Activated CD8-positive, alpha-beta T cell treated with anti-CD3 and anti-CD28 coated beads, Interleukin-2, amount 10 ng/mL, durations not matched to agents 7 days and 5 days (primary cell): Measurements from ENCODE around the gene ZNF554. TPM values are rescaled to one million over a fixed set of nuclear protein-coding genes. Genes with fewer than 3 reads are reported as not detected.

Experiments used
- ATAC-seq: fragments of 150-1000 bp; cut with Tn5 transposase; one replicate; pipeline ENCODE4 v1.10.0; 2021; ENCODE audit warnings: moderate library complexity
- CTCF ChIA-PET: fragments of 350-600 bp; sonication (Branson Sonifier 250); formaldehyde crosslinking; loops from one replicate; lab custom pipeline; 2021; ENCODE audit warnings: antibody characterized with exemption; lab: Charles Lee
- POLR2A ChIA-PET: fragments of 350-600 bp; sonication (Branson Sonifier 250); formaldehyde crosslinking; loops from one replicate; lab custom pipeline; 2021; ENCODE audit warnings: antibody characterized with exemption; lab: Charles Lee
- DNase-seq: peaks from one replicate; pipeline ENCODE4 v3.0.0-alpha.2; 2020
- H3K27ac Mint-ChIP-seq: one replicate; pipeline ENCODE4 v1.8.0; 2021; ENCODE audit warnings: mild to moderate bottlenecking, mixed read lengths
- H3K27me3 Mint-ChIP-seq: one replicate; pipeline ENCODE4 v1.8.0; 2021; ENCODE audit warnings: low read depth, mixed read lengths
- H3K36me3 Mint-ChIP-seq: one replicate; pipeline ENCODE4 v1.8.0; 2021; ENCODE audit warnings: low read depth, mixed read lengths
- H3K4me1 Mint-ChIP-seq: one replicate; pipeline ENCODE4 v1.8.0; 2021; ENCODE audit warnings: low read depth, mixed read lengths
- H3K4me3 Mint-ChIP-seq: one replicate; pipeline ENCODE4 v1.8.0; 2021; ENCODE audit warnings: mild to moderate bottlenecking, mixed read lengths
- H3K9me3 Mint-ChIP-seq: one replicate; pipeline ENCODE4 v1.8.0; 2022; ENCODE audit warnings: mixed read lengths; ENCODE audit not compliant: insufficient read depth
- total RNA-seq, 2 experiments: library from RNA; stranded (reverse); gene quantifications; one replicate each; pipeline ENCODE4 v1.2.3, GENCODE V29; 2021

ZNF554 gene
- total RNA-seq, 2 experiments from 2014 or later: 2.1 to 2.5 TPM

- Mint-ChIP-seq H3K27ac (no peak overlapping the region), H3K9me3 (peaks cover 31% of the 10 kb centered on the region), H3K36me3 (peaks cover 42% of the 10 kb centered on the region), H3K4me1 (peaks cover 8% of the 10 kb centered on the region), H3K27me3 (no peaks in the 10 kb centered on the region), H3K4me3 (no peak overlapping the region)
- CTCF ChIA-PET: no interaction called here
- DNase-seq: no peak
- no peak for ATAC-seq
- POLR2A ChIA-PET: no interaction called here
Measured at GRCh38 chr19:2848616-2849015, 28.9 kb downstream of the ZNF554 start.

GRCh38 chr19:2850256-2850925 lies 30.7 kb downstream of the ZNF554 start:
- no peak overlapping the region for H3K27ac Mint-ChIP-seq
- H3K4me3 Mint-ChIP-seq: no peak overlapping the region
- ATAC-seq: no peak

GRCh38 chr19:2852598-2852997 lies 32.9 kb downstream of the ZNF554 start:
- ATAC-seq (no peak), DNase-seq (no peak)
- POLR2A ChIA-PET: no interaction called here
- H3K27ac Mint-ChIP-seq: no peak overlapping the region
- CTCF ChIA-PET: interaction anchor here (1.4 kb wide), 1 partner anchor 12 kb away, joined by 4 read pairs; the partner anchor contains the start of gene ZNF555
- H3K4me3 Mint-ChIP-seq: no peak overlapping the region
- H3K4me1 Mint-ChIP-seq: peaks cover 20% of the 10 kb centered on the region
- H3K36me3 Mint-ChIP-seq: peaks cover 60% of the 10 kb centered on the region
- no peaks in the 10 kb centered on the region for H3K27me3 Mint-ChIP-seq
- peaks cover 55% of the 10 kb centered on the region for H3K9me3 Mint-ChIP-seq

More at GRCh38 chr19:2850256-2850925, 30.7 kb downstream of the ZNF554 start:
- ChIA-PET POLR2A (interaction anchor here (0.6 kb wide), 2 partner anchors 9 to 740 kb away, joined by 3 read pairs; no protein-coding TSS in a partner anchor), CTCF (interaction anchor here (0.9 kb wide), 1 partner anchor 283 kb away, joined by 3 read pairs; no protein-coding TSS in a partner anchor)
- Mint-ChIP-seq H3K27me3 (no peaks in the 10 kb centered on the region), H3K9me3 (peaks cover 46% of the 10 kb centered on the region), H3K36me3 (peaks cover 54% of the 10 kb centered on the region), H3K4me1 (peaks cover 8% of the 10 kb centered on the region)
- DNase-seq: no peak

- no peak overlapping the region for H3K27ac Mint-ChIP-seq
- CTCF ChIA-PET: interaction anchor here (1.4 kb wide), 1 partner anchor 12 kb away, joined by 4 read pairs; the partner anchor contains the start of gene ZNF555
- DNase-seq (no peak), ATAC-seq (no peak)
- peaks cover 60% of the 10 kb centered on the region for H3K36me3 Mint-ChIP-seq
- H3K4me1 Mint-ChIP-seq: peaks cover 20% of the 10 kb centered on the region
- H3K9me3 Mint-ChIP-seq: peaks cover 55% of the 10 kb centered on the region
- POLR2A ChIA-PET: no interaction called here
- no peaks in the 10 kb centered on the region for H3K27me3 Mint-ChIP-seq
- H3K4me3 Mint-ChIP-seq: no peak overlapping the region
Measured at GRCh38 chr19:2853015-2853606, 33.4 kb downstream of the ZNF554 start.

GRCh38 chr19:2854849-2855248 lies 35.2 kb downstream of the ZNF554 start:
- H3K9me3 Mint-ChIP-seq: peaks cover 56% of the 10 kb centered on the region
- H3K27me3 Mint-ChIP-seq: no peaks in the 10 kb centered on the region
- no peak overlapping the region for H3K27ac Mint-ChIP-seq
- H3K4me3 Mint-ChIP-seq: no peak overlapping the region
- peaks cover 20% of the 10 kb centered on the region for H3K4me1 Mint-ChIP-seq
- no peak for DNase-seq
- ATAC-seq: no peak
- POLR2A ChIA-PET: no interaction called here
- CTCF ChIA-PET: no interaction called here
- peaks cover 62% of the 10 kb centered on the region for H3K36me3 Mint-ChIP-seq

GRCh38 chr19:2856457-2857050 lies 36.9 kb downstream of the ZNF554 start:
- ChIA-PET CTCF (no interaction called here), POLR2A (no interaction called here)
- ATAC-seq: no peak
- H3K4me3 Mint-ChIP-seq: no peak overlapping the region
- no peaks in the 10 kb centered on the region for H3K27me3 Mint-ChIP-seq
- peaks cover 12% of the 10 kb centered on the region for H3K4me1 Mint-ChIP-seq
- H3K27ac Mint-ChIP-seq: peak overlapping the region; percentile 54
- DNase-seq: no peak
- H3K9me3 Mint-ChIP-seq: peaks cover 44% of the 10 kb centered on the region
- H3K36me3 Mint-ChIP-seq: peaks cover 48% of the 10 kb centered on the region

- H3K27me3 Mint-ChIP-seq: no peaks in the 10 kb centered on the region
- ATAC-seq: no peak
- peaks cover 12% of the 10 kb centered on the region for H3K4me1 Mint-ChIP-seq
- CTCF ChIA-PET: no interaction called here
- H3K36me3 Mint-ChIP-seq: peaks cover 25% of the 10 kb centered on the region
- H3K9me3 Mint-ChIP-seq: peaks cover 26% of the 10 kb centered on the region
- DNase-seq: no peak
- no peak overlapping the region for H3K27ac Mint-ChIP-seq
- H3K4me3 Mint-ChIP-seq: no peak overlapping the region
- POLR2A ChIA-PET: no interaction called here
Measured at GRCh38 chr19:2858864-2859263, 39.2 kb downstream of the ZNF554 start.

GRCh38 chr19:2863816-2864215 lies 44.1 kb downstream of the ZNF554 start:
- CTCF ChIA-PET: no interaction called here
- Mint-ChIP-seq H3K36me3 (no peaks in the 10 kb centered on the region), H3K27ac (no peak overlapping the region), H3K4me3 (no peak overlapping the region), H3K27me3 (peaks cover 3% of the 10 kb centered on the region), H3K9me3 (peaks cover 4% of the 10 kb centered on the region), H3K4me1 (no peaks in the 10 kb centered on the region)
- no peak for DNase-seq
- POLR2A ChIA-PET: no interaction called here
- ATAC-seq: no peak

- CTCF ChIA-PET: interaction anchor here (1.2 kb wide), 1 partner anchor 217 kb away, joined by 3 read pairs; no protein-coding TSS in a partner anchor
- ATAC-seq: no peak
- Mint-ChIP-seq H3K9me3 (peaks cover 4% of the 10 kb centered on the region), H3K27ac (no peak overlapping the region), H3K36me3 (no peaks in the 10 kb centered on the region), H3K4me3 (no peak overlapping the region), H3K27me3 (peaks cover 3% of the 10 kb centered on the region), H3K4me1 (no peaks in the 10 kb centered on the region)
- DNase-seq: no peak
- POLR2A ChIA-PET: no interaction called here
Measured at GRCh38 chr19:2865334-2866100, 45.8 kb downstream of the ZNF554 start.

- Mint-ChIP-seq H3K27me3 (peaks cover 3% of the 10 kb centered on the region), H3K9me3 (peaks cover 4% of the 10 kb centered on the region), H3K4me1 (no peaks in the 10 kb centered on the region), H3K27ac (no peak overlapping the region), H3K4me3 (no peak overlapping the region), H3K36me3 (no peaks in the 10 kb centered on the region)
- CTCF ChIA-PET: interaction anchor here (0.8 to 1.4 kb wide), 3 partner anchors 21 to 218 kb away, joined by 3 to 5 read pairs (median 3); no protein-coding TSS in a partner anchor
- DNase-seq: no peak
- ATAC-seq: no peak
- POLR2A ChIA-PET: no interaction called here
Measured at GRCh38 chr19:2866495-2867024, 46.9 kb downstream of the ZNF554 start.
